Stimulated activated CD4-positive, alpha-beta T cell treated with anti-CD3 and anti-CD28 coated beads, Interleukin-4, amount 100 ng/mL, for 4 hours (primary cell): ENCODE results near the gene TRMT44.
"Not testable (repeated sequence)": the region's sequence is repeated elsewhere in the genome, so short reads cannot be mapped to it uniquely, and the experiment has no call there.

Experiments
- DNase-seq, 2 experiments: peaks; one replicate each; pipeline ENCODE4 v3.0.0-alpha.2; 2020

The TRMT44 gene

DNA sequence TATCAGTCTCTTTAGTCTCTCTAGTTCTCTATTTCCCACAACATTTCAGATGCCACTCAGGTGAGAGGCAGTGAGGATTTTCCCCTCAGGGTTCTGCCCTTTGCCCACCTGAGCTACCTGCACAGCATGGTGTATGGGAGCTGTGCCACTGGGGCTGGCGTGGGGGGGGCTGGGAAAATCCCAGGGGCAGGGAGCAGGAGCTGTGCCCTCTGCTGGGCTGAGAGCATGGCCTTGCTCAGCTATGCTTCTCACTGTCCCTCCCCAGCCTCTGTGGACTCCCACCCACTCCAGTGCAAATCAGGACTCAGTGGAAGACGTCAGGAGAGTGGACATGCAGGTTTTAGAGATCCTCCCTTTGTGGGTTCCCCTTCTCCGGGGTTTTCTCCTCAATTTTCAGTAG, 57.2 kb downstream of the TRMT44 start:
- no peak for DNase-seq

DNA sequence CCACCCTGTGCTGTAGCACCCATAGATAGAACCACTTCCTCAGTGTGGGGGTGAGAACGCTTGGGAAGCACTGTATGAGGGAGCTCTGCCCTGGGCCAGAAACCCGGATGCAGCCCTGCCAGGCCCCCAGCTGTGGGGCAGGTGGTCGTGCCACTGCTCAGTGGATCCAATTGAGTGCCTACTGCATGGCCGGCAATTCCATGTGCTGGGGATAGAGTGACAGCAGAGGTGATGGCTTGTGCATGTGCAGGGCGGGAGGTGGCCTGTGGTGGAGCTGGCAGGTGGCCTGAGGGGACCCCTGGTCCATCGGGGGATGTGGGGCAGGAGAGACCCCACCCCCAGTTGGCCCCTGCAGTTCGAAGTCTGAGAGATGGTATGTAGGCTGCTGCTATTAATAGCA, 60.4 kb downstream of the TRMT44 start:
- DNase-seq, result no peak

GRCh38 chr4:8501781-8502180, 61.2 kb downstream of the TRMT44 start:
- DNase-seq, result no peak

- no peak for DNase-seq
These were observed 61.8 kb downstream of the TRMT44 start for GRCh38 chr4:8502371-8502770.

- no peak for DNase-seq
These were observed 62.4 kb downstream of the TRMT44 start for GRCh38 chr4:8502836-8503585.

DNA sequence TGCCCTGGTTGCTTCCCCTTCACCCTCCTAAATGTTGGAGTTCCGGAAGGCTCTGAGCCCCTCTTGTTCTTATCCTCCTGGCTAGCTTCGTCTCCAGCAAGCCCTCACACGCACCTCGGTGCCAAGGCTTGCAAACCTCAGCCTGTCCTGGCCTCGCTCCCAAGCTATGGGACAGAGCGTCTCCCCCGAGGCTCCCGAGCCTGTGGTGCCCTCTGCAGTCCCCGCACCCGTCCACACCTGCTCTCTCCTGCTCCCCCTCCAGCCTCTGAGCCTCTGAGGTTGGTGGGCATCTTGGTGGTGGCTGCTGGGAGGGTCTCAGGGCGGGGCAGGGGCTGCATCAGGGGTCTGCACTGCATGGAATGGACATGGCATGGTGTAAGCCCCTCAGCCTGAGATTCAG, 63.2 kb downstream of the TRMT44 start:
- DNase-seq, result no peak

- no peak for DNase-seq
These were observed 63.9 kb downstream of the TRMT44 start for GRCh38 chr4:8504279-8505007.

DNA sequence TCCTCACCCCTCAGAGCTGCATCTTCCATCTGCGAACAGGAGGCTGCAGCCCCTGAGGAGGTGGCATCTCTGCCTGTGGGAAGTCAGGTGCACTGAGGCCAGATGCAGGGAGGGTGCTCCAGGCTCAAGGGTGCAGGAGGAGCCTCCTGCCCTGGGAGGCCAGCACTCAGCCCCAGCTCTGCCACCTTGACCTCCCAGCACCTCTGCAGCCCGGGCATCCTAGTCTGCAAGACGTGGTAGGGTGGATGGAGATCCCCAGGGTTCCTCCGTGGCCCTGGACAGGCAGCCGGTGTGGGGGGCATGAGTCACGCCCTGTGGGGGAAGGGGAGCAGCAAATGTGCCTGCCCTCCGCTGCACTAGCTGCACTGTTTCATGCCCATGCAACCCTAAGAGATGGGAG, 64.7 kb downstream of the TRMT44 start:
- DNase-seq, result no peak

DNA sequence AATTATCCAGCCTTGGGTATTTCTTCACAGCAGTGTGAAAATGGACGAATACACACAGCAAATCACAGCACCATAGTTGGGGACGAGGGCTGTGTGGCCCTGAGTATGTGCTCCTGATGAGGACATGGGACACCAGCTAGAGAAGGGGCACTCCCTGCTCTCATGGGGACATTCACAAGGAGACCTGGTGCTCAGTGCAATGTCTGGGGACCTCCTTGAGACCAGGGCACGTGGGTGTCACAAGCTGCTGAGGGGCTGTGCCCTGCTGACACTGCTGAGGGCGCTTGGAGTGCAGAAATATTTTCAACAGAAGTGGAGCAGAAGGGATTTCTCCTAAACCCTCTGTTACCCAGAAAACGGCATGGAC, 65.4 kb downstream of the TRMT44 start:
- no peak for DNase-seq

DNA sequence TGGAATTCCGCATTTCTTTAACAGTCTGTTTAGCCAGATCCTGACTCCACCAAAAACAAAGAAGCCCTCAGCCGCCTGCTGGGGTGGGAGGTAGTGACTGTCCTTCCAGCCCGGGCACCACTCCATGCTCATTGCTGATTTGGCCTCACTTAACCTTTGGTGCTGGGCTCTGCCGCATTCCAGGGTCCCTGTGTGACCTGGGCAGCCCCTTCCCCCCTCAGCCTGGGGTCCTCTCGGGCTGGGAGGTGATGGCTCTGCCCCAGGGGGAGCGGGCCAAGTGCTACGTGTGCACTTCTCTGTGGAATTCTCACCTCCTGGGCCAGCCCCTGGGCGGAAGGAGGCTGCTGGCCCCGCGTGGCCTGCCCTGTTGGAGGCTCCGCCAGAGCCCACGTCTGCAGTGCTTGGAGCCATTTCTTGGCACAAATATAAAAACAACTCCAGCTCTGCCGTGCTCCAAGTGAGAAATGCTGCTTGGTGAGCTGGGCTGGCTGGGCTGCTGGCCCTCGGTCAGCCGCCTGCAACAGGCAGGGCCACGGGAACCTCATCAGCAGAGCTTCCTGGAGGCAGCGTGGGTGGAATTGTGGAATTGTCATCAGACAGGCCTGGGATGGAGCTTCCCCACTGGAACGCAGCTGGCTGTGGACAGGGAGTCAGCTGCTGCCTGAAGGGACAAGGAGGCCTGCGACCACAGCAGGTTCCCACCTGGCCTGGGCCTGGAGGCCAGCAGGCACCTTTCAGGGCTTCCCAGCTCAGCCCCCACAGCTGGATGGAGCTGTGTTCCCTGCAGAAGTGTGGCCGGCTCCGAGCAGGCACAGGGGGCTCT, 66.0 kb downstream of the TRMT44 start:
- DNase-seq, result no peak

GRCh38 chr4:8507196-8507570, 66.6 kb downstream of the TRMT44 start:
- no peak for DNase-seq

DNA sequence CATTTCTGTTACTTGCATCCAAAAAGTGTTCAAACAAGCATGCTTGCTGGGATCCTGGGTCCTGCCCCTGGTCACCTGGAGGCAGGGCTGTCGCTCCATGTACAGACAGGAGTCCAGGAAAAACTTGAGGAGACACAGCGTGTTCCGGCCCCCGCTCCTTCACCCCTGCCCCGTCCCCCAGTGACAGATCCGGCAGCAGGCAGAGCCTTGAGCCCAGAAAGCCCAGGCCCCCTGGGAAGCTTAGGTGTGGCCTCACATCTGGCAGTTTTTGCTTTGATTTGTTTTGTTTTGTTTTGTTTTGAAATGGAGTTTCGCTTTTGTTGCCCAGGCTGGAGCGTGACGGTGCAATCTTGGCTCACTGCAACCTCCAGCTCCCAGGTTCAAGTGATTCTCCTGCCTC, 67.0 kb downstream of the TRMT44 start:
- no peak for DNase-seq

GRCh38 chr4:8508266-8508665, 67.7 kb downstream of the TRMT44 start:
- DNase-seq, result no peak

GRCh38 chr4:8508740-8509139, 68.2 kb downstream of the TRMT44 start:
- DNase-seq, result no peak

DNA sequence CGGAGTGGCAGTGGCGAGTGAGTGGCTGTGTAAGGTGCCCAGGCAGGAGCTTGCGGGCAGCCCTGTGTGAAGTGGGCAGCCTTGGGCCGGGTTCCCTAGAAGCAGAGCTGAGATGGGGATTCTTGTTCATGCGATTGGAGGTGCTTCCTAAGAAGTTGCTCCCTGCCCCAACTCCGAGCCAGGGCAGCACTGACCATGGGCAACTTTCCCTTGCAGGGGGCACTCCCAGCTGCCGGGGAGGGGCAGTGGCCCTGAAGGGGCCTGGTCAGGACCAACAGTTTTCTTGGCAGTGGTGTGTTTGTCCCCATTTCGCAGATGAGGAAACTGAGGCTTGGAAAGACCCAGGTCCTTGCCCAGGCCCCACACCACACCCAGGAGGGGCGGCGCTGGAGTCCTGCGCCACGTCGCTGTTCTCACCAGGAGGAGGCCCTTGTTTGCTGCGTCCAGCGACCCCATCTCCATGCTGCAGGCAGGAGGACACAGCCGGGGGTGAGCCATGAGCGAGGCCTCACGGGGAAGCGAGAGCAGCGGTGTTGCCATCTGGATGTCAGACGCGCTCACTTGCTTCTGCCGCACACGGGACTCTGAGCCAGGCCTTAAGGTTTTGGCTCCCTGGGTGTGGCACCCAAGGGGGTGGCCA, 68.9 kb downstream of the TRMT44 start:
- DNase-seq, result no peak

GRCh38 chr4:8510191-8510590, 69.6 kb downstream of the TRMT44 start:
- no peak for DNase-seq

GRCh38 chr4:8510611-8511285, 70.2 kb downstream of the TRMT44 start:
- DNase-seq, result no peak

DNA sequence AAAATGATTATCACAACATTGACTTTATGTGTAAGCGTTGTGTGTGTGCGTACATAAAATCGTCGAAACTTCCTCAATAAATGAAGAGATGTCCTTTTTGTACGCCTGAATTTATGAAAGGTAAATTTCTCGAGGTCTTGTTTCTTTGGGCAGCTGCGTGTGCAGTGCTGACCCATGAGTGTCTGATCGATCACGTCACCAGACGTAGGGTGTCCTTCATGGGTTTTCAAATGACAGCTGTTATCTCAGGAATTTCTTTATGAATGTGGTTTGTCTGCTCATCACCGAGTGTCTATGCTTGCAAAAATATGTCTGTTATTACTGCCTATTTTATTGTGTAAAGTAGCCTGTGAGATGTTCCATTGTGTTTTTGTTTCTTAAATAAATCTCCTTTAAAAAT, 71.9 kb downstream of the TRMT44 start:
- no peak for DNase-seq

DNA sequence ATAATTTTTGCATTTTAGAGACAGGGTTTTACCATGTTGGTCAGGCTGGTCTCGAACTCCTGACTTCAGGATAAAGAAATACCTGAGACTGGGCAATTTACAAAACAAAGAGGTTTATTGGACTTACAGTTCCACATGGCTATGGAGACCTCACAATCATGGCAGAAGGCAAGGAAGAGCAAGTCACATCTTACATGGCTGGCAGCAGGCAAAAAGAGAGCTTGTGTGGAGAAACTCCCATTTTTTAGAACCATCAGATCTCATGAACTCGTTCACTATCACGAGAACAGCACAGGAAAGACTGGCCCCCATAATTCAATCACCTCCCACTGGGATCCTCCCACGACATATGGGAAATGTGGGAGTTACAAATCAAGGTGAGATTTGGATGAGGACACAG, 72.5 kb downstream of the TRMT44 start:
- not testable (repeated sequence) for DNase-seq

GRCh38 chr4:8513931-8514330, 73.4 kb downstream of the TRMT44 start:
- DNase-seq, result no peak

GRCh38 chr4:8514391-8514790, 73.8 kb downstream of the TRMT44 start:
- no peak for DNase-seq

- DNase-seq, result no peak
These were observed 74.9 kb downstream of the TRMT44 start for GRCh38 chr4:8515316-8516060.
